K562 (cell line): ENCODE data around the gene PPARD. TPM values are rescaled to one million over a fixed set of nuclear protein-coding genes. Genes with fewer than 3 reads are reported as not detected.
A peak's percentile ranks its signal among the peaks of the same experiment; 100 is the strongest.

ENCODE experiments used
- ATAC-seq: fragments of 200-7000 bp; cut with Tn5 transposase; 3 replicates; pipeline ENCODE4 v1.9.1; 2020; ENCODE audit warnings: moderate library complexity
- BruUV-seq: library from RNA; stranded (reverse); fragments of 400-500 nt; replicated peaks from 2 replicates; lab custom pipeline; 2021; lab: Mats Ljungman, UMichigan
- CTCF ChIA-PET: fragments of 300-600 bp; formaldehyde crosslinking; extraction: SDS; loops from one replicate; lab custom pipeline; 2021; ENCODE audit warnings: low intra/inter-chr PET ratio; lab: Yijun Ruan, JAX
- POLR2A ChIA-PET: fragments of 300-600, 350-650 bp; sonication (Branson Sonifier 250); formaldehyde crosslinking; extraction: SDS; loops from one replicate; lab custom pipeline; 2021; ENCODE audit warnings: antibody characterized with exemption, inconsistent platforms; lab: Yijun Ruan, JAX
- DNase-seq, 4 experiments: peaks; one replicate each; pipeline versions ENCODE4 v3.0.0 to v3.0.0-alpha.2; 2011 to 2018; ENCODE audit warnings: low spot score in 3 of 4, mixed read lengths in 3 of 4; ENCODE audit errors: extremely low read depth in 1 of 4
- FAIRE-seq: peaks from 2 replicates; lab custom pipeline; 2011; peaks lifted over from hg19 to GRCh38; lab: Jason Lieb, UNC
- H2AFZ ChIP-seq: 2 replicates; pipeline ENCODE4 v1.6.0; 2011; ENCODE audit warnings: low read depth, low read length, control low read depth, inconsistent platforms
- H3K27ac ChIP-seq: fragments of 200-600 bp; 3 replicates; pipeline ENCODE4 v1.8.0; 2011; ENCODE audit warnings: low read depth, mild to moderate bottlenecking, control low read depth, inconsistent platforms, low read length, moderate library complexity, mixed read lengths; ENCODE audit errors: extremely low read depth
- H3K27me3 ChIP-seq, 2 experiments: fragments of 300-600 bp in 1 of 2; 2 replicates in 1 of 2; 3 replicates in 1 of 2; pipeline versions ENCODE4 v1.6.0 to v1.8.0; 2011; ENCODE audit warnings: inconsistent platforms in 2 of 2, low read length in 2 of 2, mild to moderate bottlenecking in 1 of 2, mixed read lengths in 1 of 2, moderate library complexity in 1 of 2; ENCODE audit not compliant: control insufficient read depth in 2 of 2, insufficient read depth in 2 of 2
- H3K36me3 ChIP-seq: fragments of 300-600 bp; 3 replicates; pipeline ENCODE4 v1.8.0; 2011; ENCODE audit warnings: mild to moderate bottlenecking, low read length, inconsistent platforms; ENCODE audit not compliant: control insufficient read depth, insufficient read depth
- H3K4me1 ChIP-seq, 2 experiments: fragments of 200-600 bp in 1 of 2; replicated peaks in 1 of 2; 2 replicates in 1 of 2; 3 replicates in 1 of 2; pipeline versions ENCODE4 v1.5.1 to v1.8.0; 2011; ENCODE audit warnings: inconsistent platforms in 2 of 2, low read length in 2 of 2, mild to moderate bottlenecking in 1 of 2, mixed read lengths in 1 of 2, moderate library complexity in 1 of 2; ENCODE audit not compliant: control insufficient read depth in 2 of 2, insufficient read depth in 2 of 2
- H3K4me2 ChIP-seq: 2 replicates; pipeline ENCODE4 v1.6.1; 2011; ENCODE audit warnings: low read length, control low read depth, inconsistent platforms, mixed read lengths; ENCODE audit not compliant: insufficient read depth
- H3K4me3 ChIP-seq: fragments of 200-600 bp; sonication (generic), shearing (Covaris generic); 2 replicates; pipeline ENCODE4 v1.5.1; 2016; ENCODE audit warnings: control low read depth, inconsistent platforms
- H3K79me2 ChIP-seq: fragments of 200-600 bp; 3 replicates; pipeline ENCODE4 v1.8.0; 2011; ENCODE audit warnings: low read length, inconsistent platforms; ENCODE audit not compliant: control insufficient read depth, insufficient read depth
- H3K9ac ChIP-seq, 2 experiments: 2 replicates each; pipeline versions ENCODE4 v1.6.0 to v1.6.1; 2011; ENCODE audit warnings: low read depth in 2 of 2, low read length in 2 of 2, control low read depth in 1 of 2, inconsistent platforms in 1 of 2, mild to moderate bottlenecking in 1 of 2, mixed read lengths in 1 of 2; ENCODE audit not compliant: insufficient read depth in 1 of 2
- H3K9me1 ChIP-seq: one replicate; pipeline ENCODE4 v1.6.0; 2011; ENCODE audit warnings: inconsistent platforms, mild to moderate bottlenecking, low read length, moderate library complexity; ENCODE audit not compliant: control insufficient read depth, insufficient read depth
- H3K9me3 ChIP-seq: replicated peaks from 2 replicates; pipeline ENCODE4 v1.5.1; 2011; ENCODE audit warnings: low read depth, low read length, inconsistent platforms; ENCODE audit not compliant: control insufficient read depth, insufficient read depth
- H4K20me1 ChIP-seq: replicated peaks from 2 replicates; pipeline ENCODE4 v1.6.1; 2011; ENCODE audit warnings: low read length, inconsistent platforms, mixed read lengths; ENCODE audit not compliant: control insufficient read depth, insufficient read depth
- HMBOX1 ChIP-seq: sonication (generic); IDR thresholded peaks from 2 replicates; pipeline ENCODE4 v1.6.1; 2016
- NR2C2 ChIP-seq, 2 experiments: fragments of 200-800 bp in 1 of 2; sonication (Bioruptor generic) in 1 of 2; sonication (generic) in 1 of 2; formaldehyde crosslinking in 1 of 2; IDR thresholded peaks; 2 replicates each; pipeline versions ENCODE4 v1.6.1 to v1.8.0; 2016 to 2022; ENCODE audit warnings: mild to moderate bottlenecking in 1 of 2, missing compliant biosample characterization in 1 of 2, missing genetic modification characterization in 1 of 2, missing genetic modification reagents in 1 of 2
- WGBS: fragments of 100-300 bp; shearing (Covaris generic); methylation state at CpG from one replicate; pipeline ENCODE4 v1.1.6; 2016; ENCODE audit warnings: low coverage, mixed read lengths; ENCODE audit not compliant: insufficient coverage; ENCODE audit errors: missing lambda C conversion rate; 5-methylcytosine and 5-hydroxymethylcytosine counted together
- in situ Hi-C: fragments of 300-500 bp; cut with MboI; formaldehyde crosslinking; loops from 4 replicates; pipeline ENCODE4 v1.15.0; 2018; ENCODE audit warnings: inconsistent platforms, mixed read lengths
- intact Hi-C: fragments of 100-400 bp; cut with micrococcal nuclease; formaldehyde crosslinking; loops from 2 replicates; pipeline ENCODE4 v1.14.2; 2022
- polyA plus RNA-seq, 8 experiments: library from polyadenylated mRNA; depleted of rRNA in 4 of 8; stranded (reverse) in 5 of 8; unstranded in 3 of 8; fragments of >200 nt; fragmentation: Nextera tagmentation in 2 of 8; fragmentation: Illumina TruSeq in 1 of 8; extraction: Ambion mirVana in 2 of 8; extraction: Trizol in 1 of 8; gene quantifications; 2 replicates each; pipeline versions ENCODE4 v1.2.1 to v1.2.3, GENCODE V29; 2011 to 2014; ENCODE audit warnings: inconsistent platforms in 1 of 8, missing spikeins in 1 of 8
- total RNA-seq, 7 experiments: library from RNA; depleted of rRNA in 6 of 7; stranded (reverse); fragments of >200 nt in 6 of 7; fragmentation: Illumina TruSeq in 2 of 7; extraction: Trizol in 2 of 7; gene quantifications; 2 replicates each; pipeline versions ENCODE4 v1.2.1 to v1.2.3, GENCODE V29; 2011 to 2021; ENCODE audit warnings: low replicate concordance in 1 of 7

The PPARD gene
- total and polyA plus RNA-seq, 9 of the 15 experiments (the other 6 are each of a cell fraction or from before 2014, with no cell fraction given) = 0.14 to 13.2 (median 3.8) TPM

DNA sequence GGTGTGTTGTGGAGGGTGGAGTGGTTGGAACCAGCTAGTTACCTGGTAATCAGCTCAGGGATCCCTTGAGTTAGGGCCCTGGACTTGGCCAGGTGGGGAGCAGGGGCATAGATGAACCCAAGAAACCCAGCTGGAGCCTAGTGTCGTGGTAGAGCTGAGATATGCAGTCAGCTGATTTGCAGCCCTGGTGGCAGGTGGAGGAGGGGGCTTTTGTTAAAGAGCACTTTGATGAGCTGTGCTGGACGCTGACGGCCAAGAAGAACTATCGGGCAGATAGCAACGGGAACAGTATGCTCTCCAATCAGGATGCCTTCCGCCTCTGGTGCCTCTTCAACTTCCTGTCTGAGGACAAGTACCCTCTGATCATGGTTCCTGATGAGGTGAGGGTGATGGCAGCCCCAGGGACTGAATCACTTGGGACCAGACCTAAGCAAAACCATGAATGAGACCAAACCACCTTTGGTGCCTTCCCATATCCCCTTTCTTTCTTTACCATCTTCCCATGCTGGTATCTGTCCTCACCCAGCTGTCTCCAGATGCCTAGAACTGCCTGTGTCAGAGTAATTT lies 32.0 kb upstream of the PPARD start:
- Histone ChIP-seq H3K27ac (no peak overlapping the region), H3K9me1 (no peaks in the 10 kb centered on the region), H3K79me2 (no peaks in the 10 kb centered on the region), H3K27me3 (no peaks in the 10 kb centered on the region), H3K4me2 (no peak overlapping the region), H3K4me1 (peaks cover 4 to 15% of the 10 kb centered on the region in 2 experiments; a peak in 4 of 5 replicates), H3K9ac (0 out of 4 replicates have a peak overlapping the region, but pooled peaks of 1 of the 2 experiments have one; percentile 26), H3K4me3 (no peak overlapping the region), H4K20me1 (0 out of 2 replicates have a peak, but pooled peaks cover 4% of the 10 kb centered on the region), H3K9me3 (no peaks in the 10 kb centered on the region), H2AFZ (no peak overlapping the region), H3K36me3 (peaks cover 4% of the 10 kb centered on the region; the same call in 1 of the 3 replicates)
- ChIA-PET CTCF (interaction anchor here (0.5 kb wide), 1 partner anchor 14 kb away, joined by 3 read pairs; no protein-coding TSS in a partner anchor), POLR2A (interaction anchor here (0.6 to 1.3 kb wide), 5 partner anchors 8 to 1271 kb away, joined by 3 to 4 read pairs (median 3); no protein-coding TSS in a partner anchor)
- in situ Hi-C loops = no loop called here
- 64% methylated on average over 5 of the region's 6 CpGs for WGBS
- FAIRE-seq (no peak), DNase-seq (no peak), ATAC-seq (no peak)
- intact Hi-C loops = no loop called here
- TF ChIP-seq HMBOX1 (0 out of 2 replicates have a peak, but pooled peaks have one; percentile 44), NR2C2 (CRISPR knock-in tag; IDR thresholded peaks at IDR 0.05) (no peak), NR2C2 (tag; IDR thresholded peaks at IDR 0.05) (no peak)
- no TSS peak for BruUV-seq
